Sigmoid colon (tissue), 7 donors: Measurements from ENCODE around the gene CDON. TPM values are rescaled to one million over a fixed set of nuclear protein-coding genes. Genes with fewer than 3 reads are reported as not detected.

Source experiments
- DNase-seq: peaks from one replicate; pipeline ENCODE4 v3.0.0-alpha.2; 2019
- H3K27ac ChIP-seq, 4 donors: fragments of 200-600 bp; sonication (generic); one replicate each; pipeline ENCODE4 v1.5.1; 2016 to 2019; ENCODE audit warnings: mild to moderate bottlenecking in 1 of 4
- H3K27me3 ChIP-seq, 3 donors: fragments of 200-600 bp; sonication (generic); one replicate each; pipeline ENCODE4 v1.5.1; 2019; ENCODE audit warnings: mild to moderate bottlenecking in 1 of 3
- H3K36me3 ChIP-seq, 4 donors: fragments of 200-600 bp; sonication (generic); one replicate each; pipeline ENCODE4 v1.5.1; 2016 to 2019
- H3K4me1 ChIP-seq, 4 donors: fragments of 200-600 bp; sonication (generic); one replicate each; pipeline ENCODE4 v1.5.1; 2017 to 2019
- H3K4me3 ChIP-seq, 4 donors: fragments of 200-600 bp; sonication (generic); one replicate each; pipeline ENCODE4 v1.5.1; 2017 to 2019; ENCODE audit warnings: mild to moderate bottlenecking in 2 of 4, moderate library complexity in 1 of 4
- H3K9me3 ChIP-seq, 4 donors: fragments of 200-600 bp in 3 of 4; sonication (generic) in 3 of 4; one replicate each; pipeline versions ENCODE4 v1.5.1 to v1.6.1; 2013 to 2019
- EP300 ChIP-seq, 4 donors: sonication (generic); formaldehyde crosslinking; IDR thresholded peaks; one replicate each; pipeline ENCODE4 v1.6.1; 2017; ENCODE audit warnings: antibody characterized with exemption in 4 of 4
- POLR2A ChIP-seq, 2 donors: fragments of 450-650 bp; IDR thresholded peaks; one replicate each; pipeline ENCODE4 v1.6.1; 2016; ENCODE audit warnings: antibody characterized with exemption in 2 of 2, mild to moderate bottlenecking in 2 of 2, moderate library complexity in 2 of 2
- POLR2AphosphoS5 ChIP-seq, 4 donors: sonication (generic); formaldehyde crosslinking; IDR thresholded peaks; one replicate each; pipeline ENCODE4 v1.6.1; 2017; ENCODE audit warnings: antibody characterized with exemption in 4 of 4
- WGBS, 2 donors: extraction: QIAGEN DNeasy Blood & Tissue Kit; methylation state at CpG; one replicate each; pipeline ENCODE4 v1.1.7; 2013; 5-methylcytosine and 5-hydroxymethylcytosine counted together
- intact Hi-C: fragments of 100-400 bp; cut with DNase I; formaldehyde crosslinking; loops from one replicate; pipeline ENCODE4 v1.15.1; 2023
- polyA plus RNA-seq, 3 donors: library from polyadenylated mRNA; stranded (reverse); fragments of 200-250 nt; gene quantifications; one replicate each; pipeline ENCODE4 v1.2.3, GENCODE V29; 2013
- total RNA-seq, 4 donors: library from RNA; depleted of rRNA; stranded (reverse); fragments of >200 nt; gene quantifications; one replicate each; pipeline ENCODE4 v1.1.0, GENCODE V29; 2016
- TF ChIP-seq, protein P1 (sequence below), 4 experiments: fragments of 450-650 bp in 3 of 4; fragments of 200-600 bp in 1 of 4; IDR thresholded peaks; one replicate each; pipeline ENCODE4 v1.5.1; 2016 to 2019; ENCODE audit warnings: antibody characterized with exemption in 4 of 4, mild to moderate bottlenecking in 3 of 4, moderate library complexity in 2 of 4
- donor health status: healthy with polysubstance abuse.
- donor health status: Bipolar disorder and iron deficiency.
- donor health status: healthy.

The CDON gene
- total and polyA plus RNA-seq, 7 donors, result under 0.01 to 88.1 (median 48.9) TPM

DNA sequence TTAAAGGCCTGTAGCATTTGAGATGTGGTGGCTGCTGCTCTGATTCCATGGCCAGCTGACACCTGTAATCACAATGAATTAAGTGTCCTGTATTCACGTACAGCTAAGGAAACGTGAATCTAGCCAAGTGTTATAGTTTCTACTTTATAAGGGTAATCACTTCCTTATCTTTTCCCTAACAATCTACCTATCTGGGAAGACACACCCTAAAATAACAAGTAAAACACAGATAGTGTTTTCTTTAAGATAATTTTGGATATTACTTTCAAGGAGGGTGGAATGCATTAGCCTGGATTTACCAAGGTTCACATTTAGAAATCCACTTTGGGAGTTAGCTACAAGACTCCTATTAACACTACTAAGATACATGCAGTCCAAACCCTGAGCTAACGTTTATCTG is 11.5 kb downstream of the CDON start:
- intact Hi-C loops, result no loop called here
- Histone ChIP-seq H3K4me1 (peaks cover 0 to 84% (median 62%) of the 10 kb centered on the region in 4 donors), H3K27ac (peak overlapping the region in 3 of 4 donors; percentile 36 to 60 (median 46)), H3K4me3 (no peak overlapping the region), H3K27me3 (no peaks in the 10 kb centered on the region), H3K9me3 (no peaks in the 10 kb centered on the region), H3K36me3 (no peaks in the 10 kb centered on the region)
- 12 to 57% methylated on average over 3 of the region's 3 CpGs for WGBS, 2 donors
- TF ChIP-seq POLR2A (IDR thresholded peaks at IDR 0.05) (no peak), POLR2AphosphoS5 (IDR thresholded peaks at IDR 0.05) (no peak), EP300 (IDR thresholded peaks at IDR 0.05) (no peak)
- TF ChIP-seq, protein P1, sequence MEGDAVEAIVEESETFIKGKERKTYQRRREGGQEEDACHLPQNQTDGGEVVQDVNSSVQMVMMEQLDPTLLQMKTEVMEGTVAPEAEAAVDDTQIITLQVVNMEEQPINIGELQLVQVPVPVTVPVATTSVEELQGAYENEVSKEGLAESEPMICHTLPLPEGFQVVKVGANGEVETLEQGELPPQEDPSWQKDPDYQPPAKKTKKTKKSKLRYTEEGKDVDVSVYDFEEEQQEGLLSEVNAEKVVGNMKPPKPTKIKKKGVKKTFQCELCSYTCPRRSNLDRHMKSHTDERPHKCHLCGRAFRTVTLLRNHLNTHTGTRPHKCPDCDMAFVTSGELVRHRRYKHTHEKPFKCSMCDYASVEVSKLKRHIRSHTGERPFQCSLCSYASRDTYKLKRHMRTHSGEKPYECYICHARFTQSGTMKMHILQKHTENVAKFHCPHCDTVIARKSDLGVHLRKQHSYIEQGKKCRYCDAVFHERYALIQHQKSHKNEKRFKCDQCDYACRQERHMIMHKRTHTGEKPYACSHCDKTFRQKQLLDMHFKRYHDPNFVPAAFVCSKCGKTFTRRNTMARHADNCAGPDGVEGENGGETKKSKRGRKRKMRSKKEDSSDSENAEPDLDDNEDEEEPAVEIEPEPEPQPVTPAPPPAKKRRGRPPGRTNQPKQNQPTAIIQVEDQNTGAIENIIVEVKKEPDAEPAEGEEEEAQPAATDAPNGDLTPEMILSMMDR (IDR thresholded peaks at IDR 0.05), result no peak
- DNase-seq, result no peak

DNA sequence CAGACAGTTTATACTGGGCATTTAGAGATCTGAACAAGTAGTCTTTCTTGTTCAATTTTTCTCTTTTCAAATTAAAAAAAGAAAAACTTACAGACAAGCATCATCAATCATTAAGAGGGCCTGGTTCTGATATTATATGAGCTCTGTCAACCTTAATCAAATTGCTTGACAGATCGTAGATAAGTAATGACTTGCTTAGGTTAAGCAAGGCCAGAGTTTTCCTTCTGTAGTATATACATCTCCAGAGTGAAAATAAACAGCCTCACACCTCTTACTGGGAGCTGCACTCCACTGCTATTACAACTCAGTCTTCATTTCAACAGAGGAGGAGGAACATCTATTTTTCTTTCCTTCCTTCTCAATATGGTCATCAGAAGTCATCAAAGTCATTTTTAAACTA is 13.5 kb downstream of the CDON start:
- Histone ChIP-seq H3K4me3 (no peak overlapping the region), H3K36me3 (peaks cover 0 to 12% (median 0%) of the 10 kb centered on the region in 4 donors), H3K9me3 (no peaks in the 10 kb centered on the region), H3K27ac (peak overlapping the region in 3 of 4 donors; percentile 36 to 60 (median 46)), H3K4me1 (peaks cover 0 to 67% (median 47%) of the 10 kb centered on the region in 4 donors), H3K27me3 (no peaks in the 10 kb centered on the region)
- DNase-seq, result no peak
- intact Hi-C loops, result no loop called here
- TF ChIP-seq EP300 (IDR thresholded peaks at IDR 0.05) (no peak), POLR2AphosphoS5 (IDR thresholded peaks at IDR 0.05) (peak in 3 of 4 donors; percentile 30 to 61 (median 60))
- WGBS, 2 donors, result 74 to 77% methylated on average over 1 of the region's 1 CpG

DNA sequence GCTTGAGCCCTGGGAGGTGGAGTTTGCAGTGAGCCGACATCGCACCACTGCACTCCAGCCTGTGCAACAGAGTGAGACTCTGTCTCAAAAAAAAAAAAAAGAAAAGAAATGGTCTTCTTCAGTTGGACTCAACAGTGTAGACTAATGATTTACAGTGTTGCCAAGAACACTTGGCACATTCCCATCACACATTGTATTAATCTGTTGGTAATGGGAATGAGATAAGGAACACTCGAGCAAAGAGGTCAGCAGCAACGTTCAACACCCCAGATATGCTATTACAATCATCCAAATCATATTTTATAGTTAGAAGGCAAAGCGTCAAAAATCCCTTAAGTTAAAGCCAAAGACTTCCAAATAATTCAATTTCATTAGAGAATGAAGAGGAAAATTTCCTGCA is 14.5 kb downstream of the CDON start:
- Histone ChIP-seq H3K4me1 (peaks cover 0 to 57% (median 37%) of the 10 kb centered on the region in 4 donors), H3K27me3 (no peaks in the 10 kb centered on the region), H3K27ac (peak overlapping the region in 3 of 4 donors; percentile 36 to 60 (median 46)), H3K4me3 (no peak overlapping the region), H3K36me3 (peaks cover 0 to 19% (median 0%) of the 10 kb centered on the region in 4 donors), H3K9me3 (no peaks in the 10 kb centered on the region)
- 84 to 90% methylated on average over 5 of the region's 5 CpGs for WGBS, 2 donors
- no peak for DNase-seq
- intact Hi-C loops, result no loop called here
- TF ChIP-seq, protein P1 (IDR thresholded peaks at IDR 0.05), result no peak
- TF ChIP-seq POLR2AphosphoS5 (IDR thresholded peaks at IDR 0.05) (no peak), EP300 (IDR thresholded peaks at IDR 0.05) (no peak), POLR2A (IDR thresholded peaks at IDR 0.05) (no peak)

DNA sequence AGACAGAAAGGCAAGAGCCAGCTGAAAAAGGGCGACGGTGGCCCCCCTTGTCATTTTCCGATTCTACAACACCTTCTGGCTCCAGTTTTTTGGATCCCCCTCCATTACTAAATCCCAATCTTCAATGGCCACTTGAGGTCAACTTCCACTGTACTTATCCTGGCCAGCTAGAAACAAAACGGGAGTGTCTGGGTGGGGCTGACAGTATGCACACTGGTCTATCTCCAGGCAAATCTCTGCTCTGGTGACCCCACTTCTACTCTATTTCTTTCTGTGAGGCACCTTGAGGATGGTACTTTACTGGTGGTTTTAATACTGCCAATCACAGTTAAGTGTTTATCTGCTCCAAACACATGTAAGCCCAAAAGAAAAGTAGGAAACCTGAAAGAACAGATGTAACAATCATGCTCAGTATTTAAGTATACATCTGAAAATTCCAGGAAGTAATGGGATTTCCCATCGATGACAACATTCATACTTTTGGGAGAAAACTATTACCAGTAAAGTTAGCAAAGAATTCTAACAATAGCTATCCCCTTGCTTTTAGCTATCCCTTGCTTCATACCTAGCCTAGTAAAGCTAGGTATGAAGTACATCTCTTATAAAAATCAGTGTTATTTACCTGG is 16.0 kb downstream of the CDON start:
- H3K36me3 ChIP-seq, result peaks cover 0 to 27% (median 0%) of the 10 kb centered on the region in 4 donors
- WGBS, 2 donors, result 80% methylated on average over 5 of the region's 5 CpGs
- DNase-seq, result no peak
- TF ChIP-seq POLR2AphosphoS5 (IDR thresholded peaks at IDR 0.05), result no peak
- TF ChIP-seq, protein P1 (IDR thresholded peaks at IDR 0.05), result no peak
- no peak for TF ChIP-seq POLR2A (IDR thresholded peaks at IDR 0.05)
- no peak for TF ChIP-seq EP300 (IDR thresholded peaks at IDR 0.05)
- H3K27me3 ChIP-seq, result no peaks in the 10 kb centered on the region
- H3K4me3 ChIP-seq, result no peak overlapping the region
- intact Hi-C loops, result no loop called here
- peaks cover 0 to 55% (median 34%) of the 10 kb centered on the region in 4 donors for H3K4me1 ChIP-seq
- H3K9me3 ChIP-seq, result no peaks in the 10 kb centered on the region
- peak overlapping the region in 2 of 4 donors; percentile 46 to 52 for H3K27ac ChIP-seq

DNA sequence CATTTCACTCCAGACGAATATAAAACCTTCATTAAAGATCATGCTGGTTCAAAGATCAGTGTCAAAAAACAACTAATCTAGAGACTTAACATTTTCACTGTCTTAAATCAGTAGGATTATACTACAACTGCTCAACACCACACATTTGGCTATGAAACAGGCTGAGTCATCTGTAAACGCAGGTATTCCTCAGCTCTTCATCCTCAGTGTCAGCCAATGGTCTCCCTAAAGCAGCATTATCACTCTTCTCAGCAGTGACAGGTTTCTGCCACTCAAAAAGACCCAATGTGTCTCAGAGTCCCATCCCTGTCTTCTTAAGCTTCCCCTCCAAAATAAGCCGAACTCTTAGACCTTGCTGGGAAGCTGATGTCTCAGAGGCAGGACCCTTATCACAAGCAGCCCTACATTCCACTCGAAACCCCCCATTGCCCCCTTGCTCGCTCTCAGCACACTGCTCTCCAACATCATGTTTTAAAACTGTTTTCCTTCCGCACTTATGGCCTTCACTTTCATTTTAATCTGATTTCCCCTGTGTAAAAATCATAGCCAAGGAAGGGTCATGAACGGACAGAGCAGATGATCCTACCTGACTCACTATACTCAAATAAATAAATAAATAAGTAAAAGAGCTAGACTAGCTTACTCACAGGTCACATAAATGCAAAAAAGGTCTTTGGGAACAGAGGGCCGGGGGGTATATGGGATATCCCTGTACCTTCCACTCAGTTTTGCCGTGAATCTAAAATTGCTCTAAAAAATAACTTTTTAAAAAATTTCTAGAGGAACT is 23.0 kb downstream of the CDON start:
- TF ChIP-seq POLR2AphosphoS5 (IDR thresholded peaks at IDR 0.05) (no peak), POLR2A (IDR thresholded peaks at IDR 0.05) (no peak), EP300 (IDR thresholded peaks at IDR 0.05) (no peak)
- TF ChIP-seq, protein P1 (IDR thresholded peaks at IDR 0.05), result no peak
- intact Hi-C loops, result no loop called here
- peak overlapping the region in 2 of 4 donors; percentile 64 to 69 for H3K27ac ChIP-seq

More for the DNA sequence above, 23.0 kb downstream of the CDON start:
- no peaks in the 10 kb centered on the region for H3K27me3 ChIP-seq
- H3K4me1 ChIP-seq, result peaks cover 0 to 49% (median 45%) of the 10 kb centered on the region in 4 donors
- H3K9me3 ChIP-seq, result no peaks in the 10 kb centered on the region
- peaks cover 0 to 20% (median 0%) of the 10 kb centered on the region in 4 donors for H3K36me3 ChIP-seq
- H3K4me3 ChIP-seq, result no peak overlapping the region
- no peak for DNase-seq
- 86 to 87% methylated on average over 9 of the region's 9 CpGs for WGBS, 2 donors
